ENCODE measurements around the gene PHLPP2.

GRCh38 chr16:71627731-71628181 is 96.7 kb downstream of the PHLPP2 start:
- TF ChIP-seq CTCF (IDR thresholded peaks at IDR 0.05; ENCODE audit: low read length) = no peak
- TF ChIP-seq EZH2 (IDR thresholded peaks at IDR 0.05; ENCODE audit: borderline replicate concordance, low read length) = no peak

All from OCI-LY1 (cell line).